Pons (tissue), 1 donor: ENCODE results near the gene VGLL4.
"Not testable (repeated sequence)": the region's sequence is repeated elsewhere in the genome, so short reads cannot be mapped to it uniquely, and the experiment has no call there.

Experiments used
- DNase-seq: peaks from one replicate; pipeline ENCODE4 v3.0.0-alpha.2; 2016; ENCODE audit warnings: low spot score

The VGLL4 gene

GRCh38 chr3:11606865-11607440 lies 36.8 kb downstream of the VGLL4 start:
- no peak for DNase-seq

- DNase-seq, result no peak
Measured at GRCh38 chr3:11606090-11606784, 37.5 kb downstream of the VGLL4 start.

DNA sequence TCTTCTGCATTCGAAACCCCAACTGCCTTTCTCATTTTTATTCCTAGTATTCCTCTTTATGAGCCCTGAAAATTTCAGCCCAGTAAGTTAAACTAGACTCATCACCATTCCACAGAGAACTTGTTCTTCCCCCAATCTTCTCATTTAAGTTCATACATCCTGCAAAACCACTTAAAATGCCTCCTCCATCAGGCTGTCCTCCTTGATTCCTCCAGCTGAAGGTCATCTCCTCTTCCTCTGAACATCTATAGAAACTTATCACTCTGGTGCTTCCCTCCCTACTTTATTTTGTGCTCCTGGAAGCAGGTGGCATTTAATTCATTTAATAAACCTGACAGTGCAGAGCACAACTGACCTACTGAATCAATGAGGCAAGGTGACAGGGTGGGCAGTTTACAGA lies 38.3 kb downstream of the VGLL4 start:
- DNase-seq, result no peak

DNA sequence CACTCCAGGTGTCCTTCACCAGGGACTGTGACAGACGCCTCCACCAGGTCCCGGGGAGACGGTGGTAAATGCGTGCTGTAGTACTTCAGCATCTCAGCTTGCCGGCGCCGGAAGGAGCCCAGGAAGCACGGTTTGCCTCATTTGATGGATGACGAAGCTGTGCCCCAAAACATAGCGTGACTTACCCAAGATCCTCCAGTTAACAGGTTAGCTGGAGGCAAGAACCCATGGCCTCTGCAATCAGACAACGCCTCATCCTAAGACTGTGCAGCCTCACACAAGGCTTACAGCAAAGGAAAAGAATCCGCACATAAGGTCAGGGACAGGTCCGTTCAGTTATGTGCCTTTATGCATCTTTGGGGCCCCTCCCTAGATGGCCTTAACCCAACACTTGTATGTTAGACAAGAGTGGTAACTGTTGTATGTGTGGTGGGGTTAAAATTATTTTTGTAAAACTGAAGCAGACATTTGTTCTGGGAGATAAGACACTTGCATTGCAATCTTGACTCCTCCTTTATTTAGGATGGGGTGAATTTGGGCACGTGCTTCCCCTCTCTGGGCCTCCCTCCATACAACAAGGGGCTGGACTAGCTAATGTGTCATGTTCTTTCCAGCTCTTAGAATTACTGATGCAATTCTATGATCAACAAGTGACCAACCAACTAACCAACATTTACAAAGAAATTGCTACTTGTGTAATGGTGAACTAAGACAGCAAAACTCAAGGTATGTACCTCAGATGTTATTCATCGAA lies 39.4 kb downstream of the VGLL4 start:
- DNase-seq, result no peak

- no peak for DNase-seq
Measured at GRCh38 chr3:11603628-11604027, 40.1 kb downstream of the VGLL4 start.

GRCh38 chr3:11602886-11603527 lies 40.7 kb downstream of the VGLL4 start:
- no peak for DNase-seq

DNA sequence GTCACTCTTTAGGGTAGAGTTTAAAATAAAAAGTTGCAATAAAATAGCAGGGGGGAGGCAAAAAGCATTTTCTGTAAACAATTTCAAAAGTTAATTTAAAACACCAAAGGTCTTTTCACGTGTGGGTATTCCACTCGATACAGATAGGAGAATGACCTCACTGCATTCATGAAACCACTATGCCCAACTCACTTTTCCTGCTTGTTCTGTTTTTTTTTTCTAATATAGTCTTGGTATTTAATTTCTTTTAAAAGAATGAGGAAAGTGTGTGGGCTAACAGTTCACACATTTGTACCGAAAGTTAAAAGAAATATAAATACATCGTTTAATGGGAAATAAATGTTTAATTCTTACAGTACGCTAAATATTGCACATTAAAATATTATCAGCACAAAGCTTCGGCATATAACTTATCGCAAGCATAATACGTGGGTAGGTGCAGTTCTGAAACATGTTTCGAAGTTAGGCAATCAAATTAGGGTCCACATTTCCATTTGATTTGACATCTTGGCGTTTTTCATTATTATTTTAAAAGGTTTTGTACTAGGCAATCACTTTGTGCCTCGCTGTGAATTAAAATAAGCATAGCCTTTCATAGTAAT lies 41.4 kb downstream of the VGLL4 start:
- no peak for DNase-seq

GRCh38 chr3:11601446-11602238 lies 42.1 kb downstream of the VGLL4 start:
- no peak for DNase-seq

GRCh38 chr3:11600501-11601282 lies 43.0 kb downstream of the VGLL4 start:
- peak; percentile 43 for DNase-seq

GRCh38 chr3:11596387-11596786 lies 47.3 kb downstream of the VGLL4 start:
- no peak for DNase-seq

DNA sequence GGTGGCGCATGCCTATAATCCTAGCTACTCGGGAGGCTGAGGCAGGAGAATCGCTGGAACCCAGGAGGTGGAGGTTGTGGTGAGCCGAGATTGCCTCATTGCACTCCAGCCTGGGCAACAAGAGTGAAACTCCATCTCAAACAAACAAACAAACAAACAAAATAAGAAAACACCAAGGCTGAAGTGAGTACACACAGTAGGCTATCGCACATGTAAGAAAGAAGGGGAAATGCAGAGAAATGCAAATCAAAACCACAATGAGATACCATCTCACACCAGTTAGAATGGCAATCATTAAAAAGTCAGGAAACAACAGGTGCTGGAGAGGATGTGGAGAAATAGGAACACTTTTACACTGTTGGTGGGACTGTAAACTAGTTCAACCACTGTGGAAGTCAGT lies 48.7 kb downstream of the VGLL4 start:
- DNase-seq, result not testable (repeated sequence)

DNA sequence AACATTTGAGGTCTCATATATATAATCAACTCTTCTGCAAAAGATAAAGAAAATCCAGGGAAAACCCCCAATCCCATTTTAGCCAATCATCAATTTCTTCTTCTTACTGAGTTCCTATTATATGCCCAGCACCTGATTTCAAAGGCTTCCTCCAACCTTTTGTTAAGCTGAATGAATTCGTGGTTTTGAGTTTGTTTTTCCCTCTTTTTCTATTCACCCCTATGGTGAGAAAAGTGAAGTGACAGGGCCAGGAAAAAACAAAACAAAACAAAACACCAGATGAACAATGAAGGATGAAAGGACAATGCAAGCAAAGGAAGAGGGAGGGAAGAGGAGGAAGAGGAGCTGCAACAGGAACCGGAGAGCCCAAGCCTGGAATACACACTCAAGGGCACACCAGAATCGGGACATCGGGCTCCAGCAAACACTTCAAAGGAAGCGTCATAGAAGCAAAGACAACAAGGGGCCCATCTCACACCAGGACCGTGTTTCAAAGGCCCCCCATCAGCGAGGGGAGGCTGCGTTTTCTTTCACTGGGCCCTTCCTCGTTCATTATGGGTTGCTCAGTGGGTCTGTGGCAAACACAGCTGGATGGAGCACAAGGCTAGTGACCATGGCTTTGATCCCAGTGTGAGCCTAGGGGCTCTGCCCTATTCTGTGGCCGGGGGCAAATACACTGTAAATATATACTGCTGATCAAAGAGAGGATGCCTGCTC lies 50.2 kb downstream of the VGLL4 start:
- peak; percentile 54 for DNase-seq

- peak; percentile 67 for DNase-seq
Measured at GRCh38 chr3:11592445-11593298, 51.0 kb downstream of the VGLL4 start.

- peak; percentile 97 for DNase-seq
Measured at GRCh38 chr3:11591391-11592282, 52.1 kb downstream of the VGLL4 start.

DNA sequence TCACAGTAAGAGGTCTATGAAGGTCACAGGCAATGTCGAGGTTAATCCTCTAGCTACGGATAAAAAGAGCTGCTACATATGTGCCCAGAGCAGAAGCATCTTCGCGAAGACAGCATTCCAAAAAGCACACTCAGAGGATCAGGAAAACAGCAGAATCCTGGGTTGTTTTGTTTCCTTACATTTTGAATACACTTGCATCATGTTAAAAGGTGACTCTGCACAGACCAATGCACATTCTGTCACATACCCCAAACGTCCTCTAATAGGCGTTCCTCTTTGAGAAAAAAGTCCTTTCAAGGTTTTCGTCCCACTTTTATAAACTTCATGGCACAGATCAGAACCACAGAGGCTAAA lies 52.7 kb downstream of the VGLL4 start:
- DNase-seq, result no peak

GRCh38 chr3:11589706-11590105 lies 54.0 kb downstream of the VGLL4 start:
- no peak for DNase-seq

GRCh38 chr3:11588755-11589154 lies 55.0 kb downstream of the VGLL4 start:
- no peak for DNase-seq

DNA sequence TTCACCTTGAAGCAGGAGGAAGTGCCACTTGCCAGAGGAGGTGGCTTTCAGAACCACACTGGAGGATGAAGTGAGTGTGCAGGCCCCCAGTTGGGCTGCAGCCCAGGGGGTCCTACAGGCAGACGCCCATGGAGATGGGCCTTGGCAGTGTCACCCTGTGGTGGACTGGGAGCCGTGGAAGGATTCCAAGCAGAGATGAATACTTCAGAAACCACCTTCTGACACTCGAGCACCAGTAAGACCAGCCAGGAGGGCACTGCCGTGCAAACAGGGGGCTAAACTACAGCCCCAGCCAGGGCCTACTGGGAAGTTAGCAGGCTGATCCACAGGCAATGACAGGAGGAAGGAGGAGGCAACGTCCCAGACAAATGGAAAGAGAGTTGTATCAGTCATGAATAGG lies 55.4 kb downstream of the VGLL4 start:
- no peak for DNase-seq
